Suprapubic skin (tissue), 3 donors: ENCODE data around the gene NIP7.

Experiments
- CTCF ChIP-seq, 2 donors: fragments of 200-600 bp in 1 of 2; fragments of 450-650 bp in 1 of 2; sonication (generic) in 1 of 2; IDR thresholded peaks; one replicate each; pipeline ENCODE4 v1.5.1; 2016 to 2019; ENCODE audit warnings: antibody characterized with exemption in 2 of 2, mild to moderate bottlenecking in 1 of 2, moderate library complexity in 1 of 2
- EP300 ChIP-seq: sonication (generic); formaldehyde crosslinking; IDR thresholded peaks from one replicate; pipeline ENCODE4 v1.6.1; 2017; ENCODE audit warnings: antibody characterized with exemption
- POLR2A ChIP-seq, 2 donors: fragments of 450-650 bp; IDR thresholded peaks; one replicate each; pipeline ENCODE4 v1.6.1; 2017; ENCODE audit warnings: antibody characterized with exemption in 2 of 2, mild to moderate bottlenecking in 2 of 2, moderate library complexity in 2 of 2

- TF ChIP-seq CTCF (IDR thresholded peaks at IDR 0.05) (no peak), EP300 (no peak), POLR2A (IDR thresholded peaks at IDR 0.05) (no peak)
Observed at GRCh38 chr16:69318911-69319289, 20.7 kb upstream of the NIP7 start.
